HG03159 (cell line): Measurements from ENCODE around the gene SYT13.

Source experiments
- ATAC-seq: cut with Tn5 transposase; IDR thresholded peaks from one replicate; pipeline ENCODE4 v1.9.1; 2021; ENCODE audit warnings: mild to moderate bottlenecking, moderate library complexity; ENCODE audit not compliant: unreplicated experiment

The SYT13 gene

GRCh38 chr11:45313171-45313865 is 27.2 kb upstream of the SYT13 start:
- no peak for ATAC-seq

GRCh38 chr11:45305874-45306623 is 19.9 kb upstream of the SYT13 start:
- ATAC-seq: no peak

- no peak for ATAC-seq
Measured at GRCh38 chr11:45304992-45305335, 18.8 kb upstream of the SYT13 start.

- ATAC-seq: no peak
Measured at GRCh38 chr11:45304111-45304991, 18.2 kb upstream of the SYT13 start.

GRCh38 chr11:45303316-45303715 is 17.2 kb upstream of the SYT13 start:
- no peak for ATAC-seq

- no peak for ATAC-seq
Measured at GRCh38 chr11:45301537-45302246, 15.6 kb upstream of the SYT13 start.

- ATAC-seq: no peak
Measured at GRCh38 chr11:45300715-45301114, 14.6 kb upstream of the SYT13 start.

GRCh38 chr11:45298718-45299117 is 12.6 kb upstream of the SYT13 start:
- no peak for ATAC-seq

GRCh38 chr11:45296075-45296474 is 9.9 kb upstream of the SYT13 start:
- ATAC-seq: no peak

GRCh38 chr11:45294499-45294898 is 8.4 kb upstream of the SYT13 start:
- no peak for ATAC-seq

- ATAC-seq: peak; percentile 78
Measured at GRCh38 chr11:45293566-45294192, 7.5 kb upstream of the SYT13 start.

GRCh38 chr11:45290586-45290985 is 4.4 kb upstream of the SYT13 start:
- no peak for ATAC-seq

GRCh38 chr11:45289369-45289768 is 3.2 kb upstream of the SYT13 start:
- no peak for ATAC-seq

- ATAC-seq: no peak
Measured at GRCh38 chr11:45288339-45288738, 2.2 kb upstream of the SYT13 start.

GRCh38 chr11:45287316-45287903 is 1.3 kb upstream of the SYT13 start:
- ATAC-seq: no peak

GRCh38 chr11:45285250-45285828 is 802 bp downstream of the SYT13 start:
- no peak for ATAC-seq

GRCh38 chr11:45282081-45282480 is 4.1 kb downstream of the SYT13 start:
- ATAC-seq: no peak

GRCh38 chr11:45280449-45280848 is 5.7 kb downstream of the SYT13 start:
- ATAC-seq: no peak

GRCh38 chr11:45279645-45280044 is 6.5 kb downstream of the SYT13 start:
- no peak for ATAC-seq

GRCh38 chr11:45278714-45279113 is 7.4 kb downstream of the SYT13 start:
- no peak for ATAC-seq
